SK-N-MC (cell line): ENCODE measurements around the gene NDUFAF5.

ENCODE experiments used
- DNase-seq: peaks from one replicate; pipeline ENCODE4 v3.0.0-alpha.2; 2011; ENCODE audit warnings: low read depth, low spot score
- H3K27ac ChIP-seq: fragments of 200-600 bp; sonication (generic); 2 replicates; pipeline ENCODE4 v1.5.1; 2016; ENCODE audit warnings: mixed run types
- H3K36me3 ChIP-seq: fragments of 200-600 bp; sonication (generic); 2 replicates; pipeline ENCODE4 v1.6.1; 2017; ENCODE audit warnings: antibody characterized with exemption, low read length, mixed read lengths; ENCODE audit not compliant: insufficient read depth
- H3K4me3 ChIP-seq: fragments of 200-600 bp; sonication (generic); 2 replicates; pipeline ENCODE4 v1.5.1; 2016
- H3K9ac ChIP-seq: fragments of 200-600 bp; sonication (generic); 2 replicates; pipeline ENCODE4 v1.8.0; 2017; ENCODE audit warnings: mixed run types, mixed read lengths; ENCODE audit not compliant: insufficient read length
- H3K9me3 ChIP-seq: fragments of 200-600 bp; sonication (generic); 2 replicates; pipeline ENCODE4 v1.6.1; 2017; ENCODE audit warnings: low read depth, mild to moderate bottlenecking, antibody characterized with exemption, low read length, moderate library complexity, mixed read lengths
- EZH2 ChIP-seq: fragments of 200-600 bp; sonication (generic); IDR thresholded peaks from one replicate; pipeline ENCODE4 v1.6.1; 2017; ENCODE audit warnings: antibody characterized with exemption
- FOXP2 ChIP-seq: optimal IDR thresholded peaks from 2 replicates; pipeline ENCODE3; 2011; ENCODE audit warnings: mild to moderate bottlenecking, moderate library complexity; ENCODE audit not compliant: insufficient read depth; ENCODE audit errors: extremely low read length, control extremely low read depth
- POLR2AphosphoS5 ChIP-seq: IDR thresholded peaks from 2 replicates; pipeline ENCODE4 v1.6.1; 2012; ENCODE audit warnings: mild to moderate bottlenecking, low read depth, low read length, borderline replicate concordance

The NDUFAF5 gene

GRCh38 chr20:13822459-13822858, 37.6 kb downstream of the NDUFAF5 start:
- H3K36me3 ChIP-seq = peaks cover 19% of the 10 kb centered on the region
- H3K9ac ChIP-seq = no peak overlapping the region
- no peak overlapping the region for H3K27ac ChIP-seq
- no peak for TF ChIP-seq FOXP2
- no peak for TF ChIP-seq POLR2AphosphoS5
- no peak for TF ChIP-seq EZH2
- no peaks in the 10 kb centered on the region for H3K9me3 ChIP-seq
- DNase-seq = no peak
- H3K4me3 ChIP-seq = no peak overlapping the region

DNA sequence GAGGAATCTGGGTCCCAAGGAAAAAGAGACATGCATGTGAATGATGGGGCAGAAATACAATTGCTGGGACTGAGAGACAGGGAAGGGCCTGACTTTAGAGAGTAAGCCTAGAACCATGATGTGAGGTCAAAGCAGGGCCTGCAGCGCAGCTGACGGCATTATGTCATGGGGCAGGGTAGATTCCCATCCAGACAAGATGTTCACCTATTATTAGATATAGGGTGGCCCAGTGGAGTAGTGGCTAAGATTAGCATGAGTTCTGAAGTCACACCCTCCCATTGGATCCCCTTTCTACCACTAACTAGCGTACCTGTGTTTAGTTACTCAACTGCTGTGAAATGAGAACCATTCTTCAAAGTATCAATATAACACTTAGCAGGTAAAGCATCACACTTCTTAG, 39.6 kb downstream of the NDUFAF5 start:
- no peak for TF ChIP-seq EZH2
- TF ChIP-seq POLR2AphosphoS5 = no peak
- no peak for TF ChIP-seq FOXP2
- no peaks in the 10 kb centered on the region for H3K9me3 ChIP-seq
- no peak overlapping the region for H3K4me3 ChIP-seq
- peaks cover 8% of the 10 kb centered on the region; the same call in 1 of the 2 replicates for H3K36me3 ChIP-seq
- H3K9ac ChIP-seq = no peak overlapping the region
- H3K27ac ChIP-seq = no peak overlapping the region
- DNase-seq = no peak

- no peak overlapping the region for H3K9ac ChIP-seq
- TF ChIP-seq POLR2AphosphoS5 (no peak), FOXP2 (no peak)
- no peak for DNase-seq
- no peak overlapping the region for H3K27ac ChIP-seq
- H3K4me3 ChIP-seq = no peak overlapping the region
- peaks cover 8% of the 10 kb centered on the region; the same call in 1 of the 2 replicates for H3K36me3 ChIP-seq
- no peaks in the 10 kb centered on the region for H3K9me3 ChIP-seq
Measured at GRCh38 chr20:13825465-13825864, 40.6 kb downstream of the NDUFAF5 start.

- Histone ChIP-seq H3K36me3 (no peaks in the 10 kb centered on the region), H3K27ac (no peak overlapping the region), H3K9ac (no peak overlapping the region), H3K4me3 (no peak overlapping the region), H3K9me3 (no peaks in the 10 kb centered on the region)
- DNase-seq = no peak
- TF ChIP-seq POLR2AphosphoS5 (no peak), FOXP2 (no peak), EZH2 (no peak)
Measured at GRCh38 chr20:13831476-13831875, 46.6 kb downstream of the NDUFAF5 start.

DNA sequence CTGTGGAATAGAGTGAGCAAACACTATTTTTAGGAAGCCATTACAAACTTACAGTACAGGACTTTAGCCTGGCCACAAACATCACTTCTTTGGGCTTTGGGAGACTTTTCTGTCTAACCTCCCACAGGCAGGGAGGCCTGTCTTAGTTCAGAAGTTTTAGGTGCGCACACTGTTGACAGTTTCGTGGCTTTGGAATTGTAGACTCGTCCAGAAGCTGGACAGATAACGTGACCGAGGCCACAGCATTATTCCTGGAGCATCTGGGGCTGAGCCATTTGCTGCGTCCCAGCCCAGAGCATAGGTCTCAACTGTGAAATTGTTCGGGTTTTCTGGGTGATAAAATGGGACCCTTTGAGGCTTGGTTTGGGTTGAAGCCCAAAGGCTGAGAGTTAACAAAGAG, 53.8 kb downstream of the NDUFAF5 start:
- Histone ChIP-seq H3K27ac (no peak overlapping the region), H3K4me3 (no peak overlapping the region), H3K9me3 (no peaks in the 10 kb centered on the region), H3K9ac (no peak overlapping the region), H3K36me3 (no peaks in the 10 kb centered on the region)
- DNase-seq = no peak
- TF ChIP-seq FOXP2 (no peak), POLR2AphosphoS5 (no peak), EZH2 (no peak)

DNA sequence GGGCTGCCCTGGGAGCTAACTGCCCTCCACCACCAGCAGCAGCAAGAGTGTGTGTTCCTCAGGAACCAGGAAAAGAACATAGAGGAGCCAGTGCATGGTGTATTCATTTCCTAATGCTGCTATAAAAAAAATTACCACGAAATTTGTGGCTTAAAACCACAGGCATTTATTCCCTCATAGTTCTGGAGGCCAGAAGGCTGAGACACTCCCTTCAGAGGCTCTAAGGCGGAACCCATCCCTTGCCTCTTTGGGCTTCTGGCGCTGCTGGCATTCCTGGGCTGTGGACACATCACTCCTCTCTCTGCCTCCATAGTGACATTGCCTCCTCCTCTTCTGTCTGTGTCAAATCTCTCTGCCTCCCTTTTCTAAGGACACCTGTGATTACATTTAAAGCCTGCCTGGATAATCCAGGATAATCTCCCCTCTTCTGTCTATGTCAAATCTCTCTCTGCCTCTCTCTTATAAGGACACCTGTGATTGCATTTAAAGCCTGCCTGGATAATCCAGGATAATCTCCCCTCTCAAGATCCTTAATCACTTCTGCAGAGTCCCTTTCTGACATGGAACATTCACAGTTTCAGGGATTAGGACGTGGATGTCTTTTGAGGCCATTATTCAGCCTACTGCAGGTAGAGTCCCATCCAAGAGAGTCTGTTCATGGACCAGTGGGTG, 54.7 kb downstream of the NDUFAF5 start:
- H3K36me3 ChIP-seq = no peaks in the 10 kb centered on the region
- no peak overlapping the region for H3K9ac ChIP-seq
- no peak for DNase-seq
- no peak overlapping the region for H3K27ac ChIP-seq
- TF ChIP-seq EZH2 = no peak
- no peak for TF ChIP-seq FOXP2
- TF ChIP-seq POLR2AphosphoS5 = no peak
- H3K4me3 ChIP-seq = no peak overlapping the region
- H3K9me3 ChIP-seq = no peaks in the 10 kb centered on the region

GRCh38 chr20:13840093-13840465, 55.3 kb downstream of the NDUFAF5 start:
- Histone ChIP-seq H3K27ac (no peak overlapping the region), H3K9ac (no peak overlapping the region), H3K36me3 (no peaks in the 10 kb centered on the region), H3K4me3 (no peak overlapping the region), H3K9me3 (no peaks in the 10 kb centered on the region)
- TF ChIP-seq FOXP2 (no peak), EZH2 (no peak), POLR2AphosphoS5 (no peak)
- no peak for DNase-seq

DNA sequence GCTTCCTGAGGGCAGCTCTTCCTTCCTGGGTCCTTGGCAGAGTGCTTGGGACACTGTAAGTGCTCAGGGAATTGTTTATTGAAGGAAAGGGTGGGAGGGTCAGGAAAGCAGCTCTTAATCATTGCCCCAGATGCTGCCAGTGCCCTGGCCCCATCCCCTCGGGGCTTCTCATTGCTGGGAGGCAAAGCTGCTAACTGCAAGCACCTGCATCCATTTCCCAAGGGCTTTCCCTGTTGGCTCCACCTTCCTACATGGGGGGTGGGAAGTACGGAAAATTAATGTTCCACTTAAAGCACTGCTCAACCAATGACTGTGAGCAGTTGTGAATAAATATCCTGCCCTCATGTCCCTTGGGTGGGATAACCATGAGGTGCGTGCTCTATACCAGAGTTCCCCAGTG, 56.4 kb downstream of the NDUFAF5 start:
- no peak overlapping the region for H3K9ac ChIP-seq
- no peak overlapping the region for H3K4me3 ChIP-seq
- no peak for TF ChIP-seq FOXP2
- TF ChIP-seq POLR2AphosphoS5 = no peak
- no peak for TF ChIP-seq EZH2
- H3K27ac ChIP-seq = no peak overlapping the region
- no peaks in the 10 kb centered on the region for H3K36me3 ChIP-seq
- no peaks in the 10 kb centered on the region for H3K9me3 ChIP-seq
- DNase-seq = no peak

DNA sequence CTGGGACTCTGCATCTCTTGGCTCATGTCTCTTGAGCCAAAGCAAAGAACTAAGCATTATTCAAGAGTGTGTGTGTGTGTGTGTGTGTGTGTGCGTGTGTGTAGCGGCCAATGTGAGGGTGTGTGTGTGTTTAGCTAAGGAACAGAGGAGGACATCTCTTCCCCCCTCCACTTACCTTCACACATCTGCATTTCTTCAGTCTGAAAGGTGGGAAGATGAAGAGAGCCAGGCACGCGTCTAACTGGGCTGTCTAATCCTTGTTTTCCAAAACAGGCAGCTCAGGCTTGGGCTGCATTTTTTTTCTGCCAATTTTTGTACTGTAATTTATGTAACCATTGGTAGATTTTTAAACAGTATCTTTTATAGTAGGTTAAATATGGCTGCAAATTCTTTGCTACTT, 59.5 kb downstream of the NDUFAF5 start:
- no peak for TF ChIP-seq FOXP2
- no peak for TF ChIP-seq POLR2AphosphoS5
- no peak for TF ChIP-seq EZH2

More for the DNA sequence above, 59.5 kb downstream of the NDUFAF5 start:
- Histone ChIP-seq H3K27ac (no peak overlapping the region), H3K4me3 (no peak overlapping the region), H3K36me3 (no peaks in the 10 kb centered on the region), H3K9me3 (no peaks in the 10 kb centered on the region), H3K9ac (no peak overlapping the region)
- no peak for DNase-seq
